Loucy (cell line): ENCODE results near the gene STMP1.

ENCODE experiments used
- H2AFZ ChIP-seq: fragments of 200-600 bp; sonication (generic); 2 replicates; pipeline ENCODE4 v1.6.0; 2016; ENCODE audit warnings: antibody characterized with exemption, mild to moderate bottlenecking, low read length, moderate library complexity
- H3F3A ChIP-seq: fragments of 200-600 bp; 2 replicates; pipeline ENCODE4 v1.6.0; 2016; ENCODE audit warnings: antibody characterized with exemption, low read depth, mild to moderate bottlenecking
- H3K27me3 ChIP-seq: fragments of 200-600 bp; sonication (generic); 2 replicates; pipeline ENCODE4 v1.6.1; 2014; ENCODE audit warnings: low read length, mild to moderate bottlenecking; ENCODE audit not compliant: insufficient read depth, poor library complexity, severe bottlenecking
- H3K36me3 ChIP-seq: fragments of 200-600 bp; sonication (generic); 2 replicates; pipeline ENCODE4 v1.6.1; 2016; ENCODE audit warnings: low read length; ENCODE audit not compliant: insufficient read depth
- H3K4me1 ChIP-seq: fragments of 200-600 bp; sonication (generic); 2 replicates; pipeline ENCODE4 v1.5.1; 2014; ENCODE audit warnings: low read length, mild to moderate bottlenecking; ENCODE audit not compliant: insufficient read depth, poor library complexity, severe bottlenecking
- H3K4me2 ChIP-seq: fragments of 200-600 bp; sonication (generic); 2 replicates; pipeline ENCODE4 v1.6.0; 2014; ENCODE audit warnings: antibody characterized with exemption, low read length, low read depth, mild to moderate bottlenecking; ENCODE audit not compliant: poor library complexity, severe bottlenecking
- H3K4me3 ChIP-seq: fragments of 200-600 bp; sonication (generic); 2 replicates; pipeline ENCODE4 v1.5.1; 2014; ENCODE audit warnings: low read length, mild to moderate bottlenecking, mixed read lengths; ENCODE audit not compliant: poor library complexity, severe bottlenecking
- H3K79me2 ChIP-seq: fragments of 200-600 bp; sonication (generic); 2 replicates; pipeline ENCODE4 v1.6.1; 2014; ENCODE audit warnings: low read length; ENCODE audit not compliant: insufficient read depth
- H3K9ac ChIP-seq: fragments of 200-600 bp; sonication (generic); 2 replicates; pipeline ENCODE4 v1.6.0; 2014; ENCODE audit warnings: mild to moderate bottlenecking, low read depth, low read length, moderate library complexity; ENCODE audit not compliant: poor library complexity, severe bottlenecking
- H3K9me2 ChIP-seq: fragments of 200-600 bp; sonication (generic); replicated peaks from 2 replicates; pipeline ENCODE4 v1.6.1; 2016; ENCODE audit warnings: low read depth, low read length, mixed read lengths
- H3K9me3 ChIP-seq: fragments of 200-600 bp; sonication (generic); 2 replicates; pipeline ENCODE4 v1.6.1; 2014; ENCODE audit warnings: mild to moderate bottlenecking, antibody characterized with exemption, low read length, low read depth; ENCODE audit not compliant: insufficient read depth
- H4K20me1 ChIP-seq: fragments of 200-600 bp; sonication (generic); 2 replicates; pipeline ENCODE4 v1.6.0; 2014; ENCODE audit warnings: antibody characterized with exemption, low read length, mild to moderate bottlenecking; ENCODE audit not compliant: insufficient read depth, poor library complexity, severe bottlenecking
- EZH2phosphoT487 ChIP-seq: fragments of 200-600 bp; IDR thresholded peaks from 2 replicates; pipeline ENCODE4 v1.6.1; 2018; ENCODE audit warnings: antibody characterized with exemption, mild to moderate bottlenecking, moderate library complexity, borderline replicate concordance
- TF ChIP-seq, protein P1 (sequence below): fragments of 200-600 bp; sonication (generic); conservative IDR thresholded peaks from 2 replicates; pipeline ENCODE4 v1.5.1; 2014; ENCODE audit warnings: mild to moderate bottlenecking, antibody characterized with exemption, low read length

The STMP1 gene

DNA sequence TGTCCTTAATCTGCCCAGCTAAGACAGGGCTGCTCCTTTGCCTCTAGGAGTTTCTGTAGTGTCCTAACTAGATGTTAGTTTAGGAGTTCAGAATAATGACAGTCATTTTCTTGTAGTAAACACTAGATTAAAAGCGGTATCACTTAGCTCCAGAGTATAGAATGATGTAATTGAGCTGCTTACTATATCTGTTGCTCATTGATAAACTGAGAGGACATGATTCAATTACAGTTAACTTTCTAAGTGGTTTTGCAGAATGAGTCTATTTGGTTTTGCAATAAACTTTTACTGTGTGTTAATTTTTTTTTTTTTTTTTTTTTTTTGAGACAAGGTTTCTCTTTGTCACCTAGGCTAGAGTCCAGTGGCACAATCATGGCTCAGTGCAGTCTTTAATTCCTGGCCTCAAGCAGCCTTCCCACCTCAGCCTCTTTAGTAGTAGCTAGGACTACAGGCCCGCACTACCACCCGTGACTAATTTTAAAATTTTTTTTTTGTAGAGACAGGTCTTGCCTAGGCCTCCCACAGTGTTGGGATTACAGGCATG, 1.8 kb downstream of the STMP1 start:
- Histone ChIP-seq H3K36me3 (0 out of 2 replicates have a peak, but pooled peaks cover 3% of the 10 kb centered on the region), H3K9me3 (no peaks in the 10 kb centered on the region), H4K20me1 (peaks cover 26% of the 10 kb centered on the region), H3K79me2 (peaks cover 61% of the 10 kb centered on the region), H3F3A (no peaks in the 10 kb centered on the region), H3K9ac (peak overlapping the region; percentile 95), H3K9me2 (no peaks in the 10 kb centered on the region), H2AFZ (no peak overlapping the region), H3K27me3 (no peaks in the 10 kb centered on the region), H3K4me3 (peak overlapping the region; percentile 97), H3K4me2 (peak overlapping the region; percentile 64), H3K4me1 (peaks cover 28% of the 10 kb centered on the region)
- TF ChIP-seq EZH2phosphoT487: no peak
- TF ChIP-seq, protein P1, sequence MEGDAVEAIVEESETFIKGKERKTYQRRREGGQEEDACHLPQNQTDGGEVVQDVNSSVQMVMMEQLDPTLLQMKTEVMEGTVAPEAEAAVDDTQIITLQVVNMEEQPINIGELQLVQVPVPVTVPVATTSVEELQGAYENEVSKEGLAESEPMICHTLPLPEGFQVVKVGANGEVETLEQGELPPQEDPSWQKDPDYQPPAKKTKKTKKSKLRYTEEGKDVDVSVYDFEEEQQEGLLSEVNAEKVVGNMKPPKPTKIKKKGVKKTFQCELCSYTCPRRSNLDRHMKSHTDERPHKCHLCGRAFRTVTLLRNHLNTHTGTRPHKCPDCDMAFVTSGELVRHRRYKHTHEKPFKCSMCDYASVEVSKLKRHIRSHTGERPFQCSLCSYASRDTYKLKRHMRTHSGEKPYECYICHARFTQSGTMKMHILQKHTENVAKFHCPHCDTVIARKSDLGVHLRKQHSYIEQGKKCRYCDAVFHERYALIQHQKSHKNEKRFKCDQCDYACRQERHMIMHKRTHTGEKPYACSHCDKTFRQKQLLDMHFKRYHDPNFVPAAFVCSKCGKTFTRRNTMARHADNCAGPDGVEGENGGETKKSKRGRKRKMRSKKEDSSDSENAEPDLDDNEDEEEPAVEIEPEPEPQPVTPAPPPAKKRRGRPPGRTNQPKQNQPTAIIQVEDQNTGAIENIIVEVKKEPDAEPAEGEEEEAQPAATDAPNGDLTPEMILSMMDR: no peak

GRCh38 chr7:135665042-135665441, 2.7 kb downstream of the STMP1 start:
- Histone ChIP-seq H3K27me3 (no peaks in the 10 kb centered on the region), H3K4me2 (peak overlapping the region; percentile 64), H2AFZ (no peak overlapping the region), H3K79me2 (peaks cover 70% of the 10 kb centered on the region), H3K4me3 (peak overlapping the region; percentile 97), H3K9me2 (no peaks in the 10 kb centered on the region), H3K4me1 (peaks cover 28% of the 10 kb centered on the region), H3K9me3 (no peaks in the 10 kb centered on the region), H3K36me3 (0 out of 2 replicates have a peak, but pooled peaks cover 3% of the 10 kb centered on the region), H4K20me1 (peaks cover 26% of the 10 kb centered on the region), H3K9ac (peak overlapping the region; percentile 95), H3F3A (no peaks in the 10 kb centered on the region)
- TF ChIP-seq, protein P1: no peak
- TF ChIP-seq EZH2phosphoT487: no peak

- TF ChIP-seq EZH2phosphoT487: no peak
- TF ChIP-seq, protein P1: no peak
- Histone ChIP-seq H2AFZ (no peak overlapping the region), H3K9me2 (no peaks in the 10 kb centered on the region), H3K9me3 (no peaks in the 10 kb centered on the region), H3K9ac (no peak overlapping the region), H3F3A (no peaks in the 10 kb centered on the region), H3K79me2 (peaks cover 79% of the 10 kb centered on the region), H3K4me3 (no peak overlapping the region), H3K4me1 (peaks cover 27% of the 10 kb centered on the region), H3K36me3 (0 out of 2 replicates have a peak, but pooled peaks cover 3% of the 10 kb centered on the region), H3K4me2 (peak overlapping the region; percentile 64), H3K27me3 (no peaks in the 10 kb centered on the region), H4K20me1 (peaks cover 26% of the 10 kb centered on the region)
Measured at GRCh38 chr7:135666156-135666555, 3.8 kb downstream of the STMP1 start.
